DND-41 (cell line): Measurements from ENCODE around the gene MLF1.

Experiments used
- ATAC-seq: fragments of 200-7000 bp; cut with Tn5 transposase; 3 replicates; pipeline ENCODE4 v1.9.1; 2021; ENCODE audit warnings: low read depth; ENCODE audit not compliant: insufficient read depth
- DNase-seq: peaks from one replicate; pipeline ENCODE4 v3.0.0-alpha.2; 2020
- H2AFZ ChIP-seq: 2 replicates; pipeline ENCODE4 v1.6.0; 2012; ENCODE audit warnings: low read depth, low read length
- H3K27ac ChIP-seq: 2 replicates; pipeline ENCODE4 v1.5.1; 2012; ENCODE audit warnings: low read length, inconsistent platforms
- H3K27me3 ChIP-seq: fragments of 200-600 bp; sonication (generic); 2 replicates; pipeline ENCODE4 v1.6.0; 2012; ENCODE audit warnings: low read length, mild to moderate bottlenecking, inconsistent platforms; ENCODE audit not compliant: insufficient read depth, poor library complexity
- H3K36me3 ChIP-seq: 2 replicates; pipeline ENCODE4 v1.5.1; 2012; ENCODE audit warnings: low read length, inconsistent platforms; ENCODE audit not compliant: insufficient read depth
- H3K4me1 ChIP-seq: 2 replicates; pipeline ENCODE4 v1.5.1; 2012; ENCODE audit warnings: mild to moderate bottlenecking, low read length; ENCODE audit not compliant: insufficient read depth
- H3K4me2 ChIP-seq: 2 replicates; pipeline ENCODE4 v1.6.0; 2012; ENCODE audit warnings: mild to moderate bottlenecking, moderate library complexity, low read length, inconsistent platforms; ENCODE audit not compliant: insufficient read depth
- H3K4me3 ChIP-seq, 2 experiments: fragments of 200-600 bp in 1 of 2; shearing (Covaris generic) in 1 of 2; 2 replicates each; pipeline ENCODE4 v1.5.1; 2012 to 2016; ENCODE audit warnings: inconsistent platforms in 2 of 2, low read length in 2 of 2, mild to moderate bottlenecking in 2 of 2, low read depth in 1 of 2, moderate library complexity in 1 of 2
- H3K79me2 ChIP-seq: 2 replicates; pipeline ENCODE4 v1.6.0; 2012; ENCODE audit warnings: low read length, inconsistent platforms; ENCODE audit not compliant: insufficient read depth
- H3K9ac ChIP-seq: 2 replicates; pipeline ENCODE4 v1.6.0; 2012; ENCODE audit warnings: low read depth, mild to moderate bottlenecking, inconsistent platforms, low read length, moderate library complexity
- H3K9me3 ChIP-seq: 2 replicates; pipeline ENCODE4 v1.5.1; 2012; ENCODE audit warnings: low read length, moderate library complexity, mild to moderate bottlenecking, inconsistent platforms; ENCODE audit not compliant: insufficient read depth, severe bottlenecking
- H4K20me1 ChIP-seq: 2 replicates; pipeline ENCODE4 v1.6.0; 2012; ENCODE audit warnings: low read length; ENCODE audit not compliant: insufficient read depth
- CTCF ChIP-seq: IDR thresholded peaks from 2 replicates; pipeline ENCODE4 v1.5.1; 2012; ENCODE audit warnings: borderline replicate concordance, low read length, moderate library complexity, mild to moderate bottlenecking; ENCODE audit not compliant: poor library complexity, severe bottlenecking; ENCODE audit errors: extremely low read depth
- EZH2 ChIP-seq: IDR thresholded peaks from 3 replicates; pipeline ENCODE4 v1.6.1; 2012; ENCODE audit warnings: borderline replicate concordance, low read depth, mild to moderate bottlenecking, moderate library complexity, low read length, inconsistent platforms; ENCODE audit not compliant: severe bottlenecking

MLF1 gene

GRCh38 chr3:158590223-158590622 is 19.2 kb downstream of the MLF1 start:
- no peak overlapping the region for H3K27ac ChIP-seq
- no peak overlapping the region for H3K4me2 ChIP-seq
- H3K9me3 ChIP-seq = no peaks in the 10 kb centered on the region
- no peak overlapping the region for H3K4me3 ChIP-seq
- TF ChIP-seq EZH2 = no peak
- TF ChIP-seq CTCF = no peak
- ATAC-seq (no peak), DNase-seq (no peak)
- H3K36me3 ChIP-seq = no peaks in the 10 kb centered on the region
- no peaks in the 10 kb centered on the region for H3K4me1 ChIP-seq
- H3K27me3 ChIP-seq = no peaks in the 10 kb centered on the region
- no peaks in the 10 kb centered on the region for H4K20me1 ChIP-seq
- H2AFZ ChIP-seq = no peak overlapping the region
- H3K9ac ChIP-seq = no peak overlapping the region
- no peaks in the 10 kb centered on the region for H3K79me2 ChIP-seq

GRCh38 chr3:158600787-158601186 is 29.8 kb downstream of the MLF1 start:
- Histone ChIP-seq H4K20me1 (no peaks in the 10 kb centered on the region), H3K9me3 (no peaks in the 10 kb centered on the region), H3K27ac (no peak overlapping the region), H3K27me3 (no peaks in the 10 kb centered on the region), H3K4me1 (no peaks in the 10 kb centered on the region), H3K36me3 (no peaks in the 10 kb centered on the region), H3K4me3 (no peak overlapping the region), H3K4me2 (no peak overlapping the region), H3K9ac (no peak overlapping the region), H2AFZ (no peak overlapping the region), H3K79me2 (no peaks in the 10 kb centered on the region)
- TF ChIP-seq EZH2 (no peak), CTCF (no peak)
- no peak for DNase-seq
- ATAC-seq = no peak

- TF ChIP-seq CTCF (no peak), EZH2 (no peak)
These were observed 31.2 kb downstream of the MLF1 start for GRCh38 chr3:158602227-158602626.

More at GRCh38 chr3:158602227-158602626, 31.2 kb downstream of the MLF1 start:
- ATAC-seq (no peak), DNase-seq (no peak)
- Histone ChIP-seq H2AFZ (no peak overlapping the region), H3K4me2 (no peak overlapping the region), H3K27ac (no peak overlapping the region), H3K27me3 (no peaks in the 10 kb centered on the region), H3K9me3 (no peaks in the 10 kb centered on the region), H3K4me3 (no peak overlapping the region), H3K79me2 (no peaks in the 10 kb centered on the region), H3K4me1 (no peaks in the 10 kb centered on the region), H3K9ac (no peak overlapping the region), H4K20me1 (no peaks in the 10 kb centered on the region), H3K36me3 (no peaks in the 10 kb centered on the region)
